Measurements from ENCODE around the gene ZNF185.

The ZNF185 gene

DNA sequence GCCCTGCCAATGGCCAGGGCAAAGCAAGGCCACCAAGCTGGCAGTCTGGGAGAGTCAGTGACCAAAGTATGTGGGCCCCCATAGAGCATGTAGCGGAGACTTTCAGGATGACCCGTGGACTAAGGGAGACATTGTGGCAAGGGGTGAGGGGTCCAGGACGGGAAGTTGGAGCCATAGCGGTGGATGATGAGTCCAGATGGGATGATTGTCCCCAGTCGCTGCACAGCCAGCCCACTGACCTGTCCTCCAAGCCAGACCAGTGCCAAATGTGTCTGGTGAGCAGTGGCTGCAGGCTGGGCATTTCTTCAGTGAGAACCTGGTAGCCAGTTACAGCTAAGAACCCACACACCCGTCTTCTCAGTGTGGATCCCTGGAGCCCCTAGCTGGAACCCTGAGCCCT lies 34.3 kb downstream of the ZNF185 start:
- DNase-seq (ENCODE audit: extremely low read depth, low read depth): no peak
- no peak overlapping the region for H3K4me3 ChIP-seq (replicated peaks; ENCODE audit: low read depth, low read length)
- TF ChIP-seq, protein P1, sequence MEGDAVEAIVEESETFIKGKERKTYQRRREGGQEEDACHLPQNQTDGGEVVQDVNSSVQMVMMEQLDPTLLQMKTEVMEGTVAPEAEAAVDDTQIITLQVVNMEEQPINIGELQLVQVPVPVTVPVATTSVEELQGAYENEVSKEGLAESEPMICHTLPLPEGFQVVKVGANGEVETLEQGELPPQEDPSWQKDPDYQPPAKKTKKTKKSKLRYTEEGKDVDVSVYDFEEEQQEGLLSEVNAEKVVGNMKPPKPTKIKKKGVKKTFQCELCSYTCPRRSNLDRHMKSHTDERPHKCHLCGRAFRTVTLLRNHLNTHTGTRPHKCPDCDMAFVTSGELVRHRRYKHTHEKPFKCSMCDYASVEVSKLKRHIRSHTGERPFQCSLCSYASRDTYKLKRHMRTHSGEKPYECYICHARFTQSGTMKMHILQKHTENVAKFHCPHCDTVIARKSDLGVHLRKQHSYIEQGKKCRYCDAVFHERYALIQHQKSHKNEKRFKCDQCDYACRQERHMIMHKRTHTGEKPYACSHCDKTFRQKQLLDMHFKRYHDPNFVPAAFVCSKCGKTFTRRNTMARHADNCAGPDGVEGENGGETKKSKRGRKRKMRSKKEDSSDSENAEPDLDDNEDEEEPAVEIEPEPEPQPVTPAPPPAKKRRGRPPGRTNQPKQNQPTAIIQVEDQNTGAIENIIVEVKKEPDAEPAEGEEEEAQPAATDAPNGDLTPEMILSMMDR (IDR thresholded peaks at IDR 0.05; ENCODE audit: low read depth, low read length, missing control alignments): no peak

DNA sequence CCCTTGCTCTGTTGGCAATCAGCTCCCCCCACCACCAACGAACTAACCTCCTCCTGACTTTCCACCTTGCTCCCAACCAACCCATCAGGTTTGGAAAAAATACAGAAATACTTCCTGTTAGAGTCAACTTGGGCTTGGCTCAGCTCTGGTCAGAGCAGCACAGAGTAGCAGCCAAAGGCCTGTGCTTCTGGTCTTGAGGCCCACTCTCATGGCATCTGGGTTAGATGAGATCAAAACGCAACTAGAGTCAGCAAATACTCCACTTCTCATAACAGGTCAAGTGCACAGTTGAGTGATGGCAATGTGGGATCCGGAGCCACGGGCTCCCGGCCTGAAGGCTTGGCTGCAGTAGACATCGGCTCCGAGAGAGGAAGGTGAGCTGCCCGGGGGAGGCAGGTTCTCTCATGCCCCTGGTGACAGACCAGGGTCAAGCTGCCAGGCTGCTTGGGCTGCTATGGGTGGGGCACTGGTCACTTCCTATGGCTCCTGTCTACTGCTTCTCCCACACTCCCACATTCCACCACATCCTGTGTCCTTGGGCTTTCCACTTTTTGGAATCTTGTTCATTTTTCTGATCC lies 34.8 kb downstream of the ZNF185 start:
- TF ChIP-seq, protein P1 (IDR thresholded peaks at IDR 0.05; ENCODE audit: low read depth, low read length, missing control alignments): no peak
- no peak for DNase-seq (ENCODE audit: extremely low read depth, low read depth)
- H3K4me3 ChIP-seq (replicated peaks; ENCODE audit: low read depth, low read length): no peak overlapping the region

DNA sequence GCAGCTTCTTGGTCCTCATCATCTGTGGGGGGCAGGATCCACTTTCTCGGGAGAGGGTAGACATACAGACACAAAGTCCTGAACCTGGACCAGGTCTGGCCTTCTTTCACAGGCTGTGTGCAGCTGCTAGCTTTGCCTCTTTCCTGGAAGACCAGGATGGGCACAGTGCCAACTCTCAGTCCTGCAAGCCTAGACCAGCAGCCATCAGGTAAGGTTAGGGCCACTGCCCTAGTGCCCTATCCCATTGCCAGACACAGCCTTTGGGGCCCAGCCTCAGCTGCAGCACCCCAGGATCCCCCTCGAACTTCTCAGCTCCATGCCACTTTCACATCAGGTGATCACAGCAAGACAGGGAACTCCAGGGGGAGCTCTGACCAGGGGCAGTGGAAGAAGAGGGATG lies 38.4 kb downstream of the ZNF185 start:
- no peak overlapping the region for H3K4me3 ChIP-seq (replicated peaks; ENCODE audit: low read depth, low read length)
- no peak for DNase-seq (ENCODE audit: extremely low read depth, low read depth)
- TF ChIP-seq, protein P1 (IDR thresholded peaks at IDR 0.05; ENCODE audit: low read depth, low read length, missing control alignments): no peak

DNA sequence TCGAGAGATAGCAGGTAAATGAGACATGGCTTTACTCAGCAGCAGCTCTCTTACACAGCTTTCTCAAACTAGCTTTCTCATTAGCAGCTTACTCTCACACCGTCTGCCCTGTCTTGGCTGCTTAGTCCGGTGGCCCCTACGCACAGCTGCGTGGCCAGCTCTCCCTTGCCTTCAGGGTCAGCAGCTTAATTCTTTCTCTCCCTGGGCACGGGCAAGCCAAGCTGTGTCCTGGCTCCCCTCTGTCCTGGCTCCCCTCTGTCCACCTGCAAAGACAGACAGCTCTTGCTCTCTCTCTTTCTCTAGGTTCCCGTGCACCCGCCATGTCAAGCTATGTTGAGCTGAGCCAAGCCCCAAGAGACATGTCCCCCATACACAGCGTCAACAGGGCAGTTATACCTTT lies 39.4 kb downstream of the ZNF185 start:
- no peak for DNase-seq (ENCODE audit: extremely low read depth, low read depth)
- H3K4me3 ChIP-seq (replicated peaks; ENCODE audit: low read depth, low read length): no peak overlapping the region
- TF ChIP-seq, protein P1 (IDR thresholded peaks at IDR 0.05; ENCODE audit: low read depth, low read length, missing control alignments): no peak

DNA sequence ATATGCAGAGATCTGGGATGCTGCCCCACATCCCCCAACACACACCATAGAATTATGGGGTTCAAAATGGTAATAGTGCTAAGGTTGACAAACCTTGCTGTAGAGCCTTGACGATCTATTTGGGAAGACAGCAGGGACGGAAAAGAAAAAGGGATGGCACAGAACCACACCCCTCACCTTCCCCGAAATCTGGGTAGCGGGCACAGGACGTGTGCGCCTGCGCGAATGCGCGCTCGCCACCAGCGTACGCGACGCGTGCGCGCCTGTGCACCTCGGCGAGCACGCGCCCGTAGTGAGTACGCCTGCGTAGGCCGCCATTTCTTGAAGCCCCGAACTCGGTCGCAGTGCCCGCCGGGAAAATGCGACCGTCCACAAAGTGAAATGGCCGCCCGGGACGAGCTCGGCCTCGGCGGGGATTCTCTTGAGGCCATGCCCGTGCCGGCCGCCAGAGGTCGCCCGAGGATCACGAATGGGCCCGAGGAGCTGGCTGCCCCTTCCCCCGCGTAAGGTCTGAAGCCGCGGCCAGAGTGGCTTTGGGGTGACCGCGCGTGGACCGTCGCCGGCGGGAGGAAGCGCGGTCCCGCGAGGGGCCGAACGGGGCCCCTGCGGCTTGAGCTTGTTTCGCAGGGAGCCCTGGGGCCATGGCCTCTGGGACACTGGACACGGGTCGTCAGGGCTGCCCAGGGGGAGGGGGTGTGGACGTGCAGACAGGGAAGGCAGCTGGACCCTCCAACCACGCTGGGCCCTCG lies 43.6 kb downstream of the ZNF185 start:
- DNase-seq (ENCODE audit: extremely low read depth, low read depth): peak; percentile 44

DNA sequence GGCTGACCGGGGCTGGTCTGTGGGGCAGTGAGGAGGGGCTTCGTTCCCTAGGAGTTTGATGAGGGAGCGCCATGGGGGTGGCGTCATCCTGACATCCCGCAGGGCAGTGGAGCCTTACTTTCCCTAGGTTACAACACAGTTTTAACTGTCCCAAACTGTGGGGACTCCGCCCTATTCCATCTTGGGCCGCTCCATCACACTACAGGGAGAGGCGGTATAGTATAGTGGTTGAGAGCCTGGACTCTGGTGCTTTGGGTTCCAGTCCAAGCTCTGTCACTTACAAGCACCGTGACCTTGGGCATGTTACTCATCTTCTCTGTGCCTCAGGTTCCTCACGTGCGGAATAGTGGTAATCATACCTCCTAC lies 44.2 kb downstream of the ZNF185 start:
- TF ChIP-seq, protein P1 (IDR thresholded peaks at IDR 0.05; ENCODE audit: low read depth, low read length, missing control alignments): no peak
- H3K4me3 ChIP-seq (replicated peaks; ENCODE audit: low read depth, low read length): peak overlapping the region; percentile 55
- DNase-seq (ENCODE audit: extremely low read depth, low read depth): no peak

More for the DNA sequence above, 43.6 kb downstream of the ZNF185 start:
- TF ChIP-seq, protein P1 (IDR thresholded peaks at IDR 0.05; ENCODE audit: low read depth, low read length, missing control alignments): peak; percentile 21
- peak overlapping the region; percentile 55 for H3K4me3 ChIP-seq (replicated peaks; ENCODE audit: low read depth, low read length)
